IPS DF 6.9 (cell line): ENCODE measurements around the gene PPP2R2C.

Source experiments
- DNase-seq: peaks from one replicate; pipeline ENCODE4 v3.0.0-alpha.2; 2013; ENCODE audit warnings: low read depth, low spot score
- H3K27ac ChIP-seq: one replicate; pipeline ENCODE4 v1.5.1; 2013; ENCODE audit warnings: low read length, control low read depth
- H3K27me3 ChIP-seq: 2 replicates; pipeline ENCODE4 v1.6.1; 2013; ENCODE audit warnings: mild to moderate bottlenecking, low read length; ENCODE audit not compliant: control insufficient read depth, insufficient read depth
- H3K36me3 ChIP-seq: 2 replicates; pipeline ENCODE4 v1.6.1; 2013; ENCODE audit warnings: low read length; ENCODE audit not compliant: control insufficient read depth, insufficient read depth
- H3K4me1 ChIP-seq: 2 replicates; pipeline ENCODE4 v1.6.1; 2013; ENCODE audit warnings: low read length; ENCODE audit not compliant: control insufficient read depth, insufficient read depth
- H3K4me3 ChIP-seq: 2 replicates; pipeline ENCODE4 v1.5.1; 2013; ENCODE audit warnings: mild to moderate bottlenecking, low read length
- H3K9me3 ChIP-seq: 2 replicates; pipeline ENCODE4 v1.6.1; 2013; ENCODE audit warnings: low read length, inconsistent platforms; ENCODE audit not compliant: control insufficient read depth, insufficient read depth
- WGBS: extraction: QIAGEN DNeasy Blood & Tissue Kit; methylation state at CpG from one replicate; pipeline ENCODE4 v1.1.7; 2013; ENCODE audit warnings: mixed read lengths, missing lambda C conversion rate; ENCODE audit not compliant: insufficient read length, insufficient coverage; 5-methylcytosine and 5-hydroxymethylcytosine counted together

PPP2R2C gene

DNA sequence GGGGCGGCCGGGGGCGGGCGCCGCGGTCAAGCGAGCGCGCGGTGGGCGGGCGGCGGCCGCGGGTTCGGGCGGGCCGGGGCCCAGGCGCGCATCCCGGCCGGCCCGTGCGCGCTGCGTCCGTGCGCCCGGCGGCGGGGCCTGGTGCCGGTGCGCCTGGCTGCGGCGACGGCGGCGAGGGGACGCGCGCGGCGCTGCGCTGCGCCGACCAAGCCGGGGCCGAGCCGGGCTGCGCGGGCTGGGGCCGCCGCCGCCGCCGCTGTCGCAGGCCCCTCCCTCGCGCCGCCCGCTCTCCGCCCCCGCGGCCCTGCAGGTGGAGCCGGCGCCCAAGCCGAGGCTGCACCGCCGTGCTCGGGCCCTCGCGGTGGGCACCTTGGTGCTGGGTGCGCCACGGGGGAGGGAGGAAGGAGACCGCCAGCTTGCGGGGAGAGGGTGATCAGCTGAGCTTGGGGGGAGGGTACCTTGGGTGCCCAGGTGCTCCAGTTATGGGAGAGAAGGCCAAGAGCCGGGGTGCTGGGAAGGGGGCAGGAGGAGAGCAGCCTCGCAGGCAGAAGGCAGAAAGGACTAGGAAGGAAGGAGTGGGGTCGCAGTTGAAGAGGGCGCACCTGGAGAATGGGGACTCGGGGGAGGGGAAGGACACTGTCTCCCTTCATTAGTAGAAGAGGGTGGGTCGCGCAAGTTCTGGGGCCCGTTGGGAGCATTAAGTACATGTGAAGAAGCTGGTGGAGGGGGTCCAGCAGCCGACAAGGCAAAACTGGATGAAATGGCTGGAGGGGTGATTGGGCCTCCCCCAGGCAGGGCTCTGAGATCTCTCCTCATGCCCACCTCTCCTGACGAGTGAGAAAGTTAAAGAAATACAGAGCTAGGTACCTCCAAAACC lies at the start of gene PPP2R2C:
TSS of gene PPP2R2C (minus strand) at position 228 of the 877 bp plus-strand sequence. CDS start 385 bp downstream, outside the sequence.
- no peak within 1 kb of the TSS for H3K27ac ChIP-seq
- peaks cover 24% of the 10 kb centered on the region for H3K27me3 ChIP-seq
- DNase-seq = no peak
- no peaks in the 10 kb centered on the region for H3K36me3 ChIP-seq
- no peaks in the 10 kb centered on the region for H3K9me3 ChIP-seq
- peak within 1 kb of the TSS; percentile 58; the same call in 1 of the 2 replicates for H3K4me3 ChIP-seq
- WGBS = no CpG with 5 or more reads among the region's 86 CpGs
- H3K4me1 ChIP-seq = no peaks in the 10 kb centered on the region

DNA sequence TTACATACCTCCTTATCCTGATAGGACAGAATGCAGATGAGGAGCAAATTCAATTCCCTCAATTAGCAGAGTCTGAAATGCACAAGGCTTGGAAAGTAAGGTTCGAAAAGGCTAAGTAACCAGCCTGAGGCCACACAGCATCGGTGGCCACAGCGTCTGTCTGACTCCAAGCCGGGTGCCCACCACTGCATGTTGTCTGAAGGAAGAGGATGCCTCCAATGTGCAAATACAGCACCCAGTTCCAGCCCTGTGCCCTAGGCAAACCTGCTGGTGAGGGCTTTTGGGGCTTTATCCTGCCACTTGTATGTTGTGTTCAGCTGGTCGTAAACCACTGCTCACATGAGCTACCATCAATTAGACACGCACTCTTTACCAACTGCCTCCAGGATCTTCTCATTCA lies 48.6 kb upstream of the PPP2R2C start:
- H3K27me3 ChIP-seq = no peaks in the 10 kb centered on the region
- no peaks in the 10 kb centered on the region for H3K9me3 ChIP-seq
- DNase-seq = no peak
- H3K4me3 ChIP-seq = no peak overlapping the region
- no peaks in the 10 kb centered on the region for H3K36me3 ChIP-seq
- no peak overlapping the region for H3K27ac ChIP-seq
- no CpG with 5 or more reads among the region's 6 CpGs for WGBS
- H3K4me1 ChIP-seq = no peaks in the 10 kb centered on the region

GRCh38 chr4:6520051-6520636 lies 47.7 kb upstream of the PPP2R2C start:
- H3K36me3 ChIP-seq = no peaks in the 10 kb centered on the region
- no peak overlapping the region for H3K4me3 ChIP-seq
- H3K27me3 ChIP-seq = no peaks in the 10 kb centered on the region
- WGBS = no CpG with 5 or more reads among the region's 11 CpGs
- H3K9me3 ChIP-seq = no peaks in the 10 kb centered on the region
- no peak for DNase-seq
- no peak overlapping the region for H3K27ac ChIP-seq
- no peaks in the 10 kb centered on the region for H3K4me1 ChIP-seq

GRCh38 chr4:6517171-6517570 lies 44.8 kb upstream of the PPP2R2C start:
- DNase-seq = no peak
- H3K27me3 ChIP-seq = no peaks in the 10 kb centered on the region
- no peak overlapping the region for H3K4me3 ChIP-seq
- H3K27ac ChIP-seq = no peak overlapping the region
- H3K36me3 ChIP-seq = no peaks in the 10 kb centered on the region
- no peaks in the 10 kb centered on the region for H3K9me3 ChIP-seq
- no CpG with 5 or more reads among the region's 2 CpGs for WGBS
- H3K4me1 ChIP-seq = no peaks in the 10 kb centered on the region

DNA sequence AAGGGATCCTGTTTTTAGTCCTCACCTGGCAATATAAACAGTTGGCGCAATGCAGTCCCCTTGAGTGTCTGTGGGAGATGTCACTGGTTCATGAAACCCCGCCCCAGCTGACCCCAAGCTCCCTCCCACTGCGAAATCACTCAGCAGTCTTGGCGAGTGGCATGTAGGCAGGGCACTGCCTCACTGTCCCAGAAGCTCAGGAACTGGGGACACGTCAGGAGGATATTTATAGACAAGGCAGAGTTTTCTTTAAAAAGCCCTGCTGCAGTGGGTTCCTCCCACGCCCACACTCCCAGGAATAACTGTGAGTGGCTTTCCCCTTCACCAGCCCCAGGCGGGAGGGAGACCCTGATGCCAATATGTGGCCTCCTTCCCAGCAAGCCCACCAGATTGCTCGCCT lies 44.3 kb upstream of the PPP2R2C start:
- no peak for DNase-seq
- no peaks in the 10 kb centered on the region for H3K4me1 ChIP-seq
- no CpG with 5 or more reads among the region's 8 CpGs for WGBS

DNA sequence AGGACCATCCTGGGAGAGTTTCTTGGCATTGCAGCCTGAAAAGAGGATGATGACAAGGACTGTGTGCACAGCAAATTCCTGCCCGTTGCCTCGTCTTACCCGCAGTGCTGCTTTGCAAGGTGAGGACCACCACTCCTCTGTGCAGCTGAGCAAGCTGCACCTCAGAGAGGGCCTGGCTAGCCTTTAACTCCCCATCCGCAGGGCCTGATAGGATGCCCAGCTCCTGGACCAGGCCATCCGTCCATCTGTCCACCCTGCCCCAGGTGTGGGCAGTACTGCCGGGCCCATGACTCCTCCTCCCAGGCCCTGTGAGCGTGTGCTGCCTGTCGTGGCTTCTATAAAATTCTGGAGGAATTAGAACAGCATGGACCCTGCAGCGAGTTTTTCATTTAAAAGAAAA lies 43.9 kb upstream of the PPP2R2C start:
- Histone ChIP-seq H3K27ac (no peak overlapping the region), H3K9me3 (no peaks in the 10 kb centered on the region), H3K4me3 (no peak overlapping the region), H3K4me1 (no peaks in the 10 kb centered on the region), H3K36me3 (no peaks in the 10 kb centered on the region), H3K27me3 (no peaks in the 10 kb centered on the region)
- no CpG with 5 or more reads among the region's 9 CpGs for WGBS
- DNase-seq = no peak

More for the DNA sequence above, 44.3 kb upstream of the PPP2R2C start:
- Histone ChIP-seq H3K27me3 (no peaks in the 10 kb centered on the region), H3K27ac (no peak overlapping the region), H3K4me3 (no peak overlapping the region), H3K9me3 (no peaks in the 10 kb centered on the region), H3K36me3 (no peaks in the 10 kb centered on the region)

GRCh38 chr4:6513678-6514077 lies 41.3 kb upstream of the PPP2R2C start:
- WGBS = no CpG with 5 or more reads among the region's 3 CpGs
- Histone ChIP-seq H3K4me1 (no peaks in the 10 kb centered on the region), H3K4me3 (no peak overlapping the region), H3K9me3 (no peaks in the 10 kb centered on the region), H3K36me3 (no peaks in the 10 kb centered on the region), H3K27ac (no peak overlapping the region), H3K27me3 (no peaks in the 10 kb centered on the region)
- DNase-seq = no peak

GRCh38 chr4:6509587-6509986 lies 37.2 kb upstream of the PPP2R2C start:
- no peak overlapping the region for H3K27ac ChIP-seq
- H3K4me3 ChIP-seq = no peak overlapping the region
- WGBS = no CpG with 5 or more reads among the region's 7 CpGs
- H3K4me1 ChIP-seq = no peaks in the 10 kb centered on the region
- no peaks in the 10 kb centered on the region; the same call in 1 of the 2 replicates for H3K9me3 ChIP-seq
- H3K27me3 ChIP-seq = no peaks in the 10 kb centered on the region
- no peaks in the 10 kb centered on the region for H3K36me3 ChIP-seq
- DNase-seq = no peak

GRCh38 chr4:6507345-6507744 lies 34.9 kb upstream of the PPP2R2C start:
- no CpG with 5 or more reads among the region's 4 CpGs for WGBS
- Histone ChIP-seq H3K27ac (no peak overlapping the region), H3K4me3 (no peak overlapping the region), H3K27me3 (no peaks in the 10 kb centered on the region), H3K4me1 (no peaks in the 10 kb centered on the region), H3K36me3 (no peaks in the 10 kb centered on the region), H3K9me3 (no peaks in the 10 kb centered on the region; the same call in 1 of the 2 replicates)
- no peak for DNase-seq

DNA sequence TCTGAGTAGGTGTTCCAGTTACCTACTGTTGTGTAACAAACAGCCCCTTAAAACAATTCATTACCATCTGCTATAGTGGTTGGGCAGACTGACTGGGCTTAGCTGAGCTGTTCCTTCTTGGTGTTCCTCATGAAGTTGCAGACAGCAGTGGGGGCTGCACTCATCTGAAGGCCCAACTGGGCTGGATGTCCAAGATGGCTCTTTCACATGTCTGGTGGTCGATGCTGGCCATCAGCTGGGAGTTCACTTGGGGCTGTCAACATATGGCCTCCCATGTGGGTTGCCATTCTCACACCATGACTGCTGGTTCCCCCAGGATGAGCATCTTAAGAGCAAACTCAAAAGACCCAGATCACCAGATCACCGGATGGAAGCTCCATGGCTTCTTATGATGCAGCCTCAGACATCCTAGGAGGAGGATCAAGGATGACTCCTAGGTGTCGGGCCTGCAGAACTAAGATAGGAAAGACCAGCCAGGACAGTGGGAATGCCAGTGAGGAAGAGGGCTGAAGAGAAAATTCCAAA lies 34.3 kb upstream of the PPP2R2C start:
- Histone ChIP-seq H3K9me3 (no peaks in the 10 kb centered on the region; the same call in 1 of the 2 replicates), H3K4me1 (no peaks in the 10 kb centered on the region), H3K27ac (no peak overlapping the region), H3K27me3 (no peaks in the 10 kb centered on the region), H3K36me3 (no peaks in the 10 kb centered on the region), H3K4me3 (no peak overlapping the region)
- DNase-seq = no peak
- WGBS = no CpG with 5 or more reads among the region's 3 CpGs
